ENCODE results near the gene SAMMSON. TPM values are rescaled to one million over a fixed set of nuclear protein-coding genes. Genes with fewer than 3 reads are reported as not detected.

Gene SAMMSON
- polyA plus RNA-seq, 1 donor (not counting 4 experiments of a cell fraction or from before 2014, with no cell fraction given): not detected

DNA sequence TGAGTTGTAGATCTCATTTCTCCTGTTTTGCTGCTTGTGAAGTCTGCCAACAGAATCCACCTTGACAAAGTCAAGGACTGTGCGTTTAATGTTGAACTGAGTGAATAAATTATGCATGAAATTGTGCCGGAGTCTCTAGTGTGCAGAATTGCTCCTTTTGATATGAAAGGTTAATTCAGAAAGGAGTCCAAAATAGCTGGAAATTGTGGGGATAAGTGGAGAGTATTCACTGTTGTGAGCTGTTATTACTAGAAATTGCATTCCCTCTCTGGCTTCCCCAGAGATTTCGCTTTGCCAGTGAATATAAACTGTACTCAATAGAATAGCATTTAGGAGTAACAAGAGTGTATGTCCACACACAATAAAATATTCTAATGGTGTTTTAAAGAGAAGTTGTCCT lies 43.1 kb downstream of the SAMMSON start:
- DNase-seq (ENCODE audit: low read depth, low spot score): no peak
- H3K9ac ChIP-seq (ENCODE audit: control insufficient read depth, extremely low read depth, insufficient read depth, low read length): no peak overlapping the region
- TF ChIP-seq EZH2 (IDR thresholded peaks at IDR 0.05; ENCODE audit: low read length): no peak
- TF ChIP-seq CTCF (optimal IDR thresholded peaks at IDR 0.05 in 1 of 3, IDR thresholded peaks at IDR 0.05 in 1 of 3, conservative IDR thresholded peaks at IDR 0.05 in 1 of 3; ENCODE audit: extremely low read depth in 1 of 3, insufficient read depth in 2 of 3, low read length in 3 of 3): no peak
- no peaks in the 10 kb centered on the region for H3K79me2 ChIP-seq (ENCODE audit: control insufficient read depth, insufficient read depth, low read length)
- FAIRE-seq: no peak
- H4K20me1 ChIP-seq (ENCODE audit: control insufficient read depth, extremely low read depth, insufficient read depth, low read length): no peaks in the 10 kb centered on the region
- no peaks in the 10 kb centered on the region for H3K9me3 ChIP-seq (ENCODE audit: control insufficient read depth, low read depth, low read length)
- H3K4me3 ChIP-seq (ENCODE audit: control insufficient read depth in 2 of 3, extremely low read depth in 1 of 3, insufficient read depth in 2 of 3, low read depth in 1 of 3, low read length in 3 of 3): no peak overlapping the region
- no peaks in the 10 kb centered on the region for H3K9me1 ChIP-seq (ENCODE audit: control insufficient read depth, extremely low read depth, insufficient read depth, low read length)
- H3K4me1 ChIP-seq (ENCODE audit: control insufficient read depth, extremely low read depth, insufficient read depth, low read length): no peaks in the 10 kb centered on the region
- no peak overlapping the region for H3K27ac ChIP-seq (ENCODE audit: control insufficient read depth, insufficient read depth, low read length)
- H3K4me2 ChIP-seq (ENCODE audit: control insufficient read depth, extremely low read depth, insufficient read depth, low read depth, low read length): no peak overlapping the region
- no peaks in the 10 kb centered on the region for H3K36me3 ChIP-seq (ENCODE audit: control insufficient read depth in 2 of 2, extremely low read depth in 1 of 2, insufficient read depth in 2 of 2, low read length in 2 of 2)
- dilution Hi-C loops (cut with MboI; ENCODE audit: extremely low pct_ligation_motif_present, low sequenced_read_pairs): no loop called here
- no peak overlapping the region for H2AFZ ChIP-seq (ENCODE audit: control insufficient read depth, low read length)
- H3K27me3 ChIP-seq (ENCODE audit: control insufficient read depth, extremely low read depth, insufficient read depth, low read length): no peaks in the 10 kb centered on the region

- dilution Hi-C loops (cut with MboI; ENCODE audit: extremely low pct_ligation_motif_present, low sequenced_read_pairs): no loop called here
- H3K9me3 ChIP-seq (ENCODE audit: control insufficient read depth, low read depth, low read length): no peaks in the 10 kb centered on the region
- no peak for FAIRE-seq
- no peak for TF ChIP-seq CTCF (optimal IDR thresholded peaks at IDR 0.05 in 1 of 3, IDR thresholded peaks at IDR 0.05 in 1 of 3, conservative IDR thresholded peaks at IDR 0.05 in 1 of 3; ENCODE audit: extremely low read depth in 1 of 3, insufficient read depth in 2 of 3, low read length in 3 of 3)
- TF ChIP-seq EZH2 (IDR thresholded peaks at IDR 0.05; ENCODE audit: low read length): no peak
- no peak overlapping the region for H3K27ac ChIP-seq (ENCODE audit: control insufficient read depth, insufficient read depth, low read length)
- H3K79me2 ChIP-seq (ENCODE audit: control insufficient read depth, insufficient read depth, low read length): no peaks in the 10 kb centered on the region
- H3K9ac ChIP-seq (ENCODE audit: control insufficient read depth, extremely low read depth, insufficient read depth, low read length): no peak overlapping the region
- H3K4me1 ChIP-seq (ENCODE audit: control insufficient read depth, extremely low read depth, insufficient read depth, low read length): no peaks in the 10 kb centered on the region
- no peak overlapping the region for H3K4me3 ChIP-seq (ENCODE audit: control insufficient read depth in 2 of 3, extremely low read depth in 1 of 3, insufficient read depth in 2 of 3, low read depth in 1 of 3, low read length in 3 of 3)
- H3K27me3 ChIP-seq (ENCODE audit: control insufficient read depth, extremely low read depth, insufficient read depth, low read length): no peaks in the 10 kb centered on the region
- H2AFZ ChIP-seq (ENCODE audit: control insufficient read depth, low read length): no peak overlapping the region
- no peak overlapping the region for H3K4me2 ChIP-seq (ENCODE audit: control insufficient read depth, extremely low read depth, insufficient read depth, low read depth, low read length)
- no peak for DNase-seq (ENCODE audit: low read depth, low spot score)
- no peaks in the 10 kb centered on the region for H3K36me3 ChIP-seq (ENCODE audit: control insufficient read depth in 2 of 2, extremely low read depth in 1 of 2, insufficient read depth in 2 of 2, low read length in 2 of 2)
- no peaks in the 10 kb centered on the region for H4K20me1 ChIP-seq (ENCODE audit: control insufficient read depth, extremely low read depth, insufficient read depth, low read length)
- no peaks in the 10 kb centered on the region for H3K9me1 ChIP-seq (ENCODE audit: control insufficient read depth, extremely low read depth, insufficient read depth, low read length)
Measured at GRCh38 chr3:70049761-70050160, 50.2 kb downstream of the SAMMSON start.

Measured in keratinocyte (primary cell).